Tibial nerve (tissue), 4 donors: ENCODE measurements around the gene CEP112.

Source experiments
- EP300 ChIP-seq, 2 donors: sonication (generic); formaldehyde crosslinking; IDR thresholded peaks; one replicate each; pipeline ENCODE4 v1.6.1; 2017; ENCODE audit warnings: antibody characterized with exemption in 2 of 2, mild to moderate bottlenecking in 1 of 2
- POLR2A ChIP-seq, 2 donors: fragments of 450-650 bp; IDR thresholded peaks; one replicate each; pipeline ENCODE4 v1.6.1; 2017; ENCODE audit warnings: antibody characterized with exemption in 2 of 2, mild to moderate bottlenecking in 2 of 2, moderate library complexity in 2 of 2
- TF ChIP-seq, protein P1 (sequence below), 5 experiments: fragments of 200-600 bp in 3 of 5; fragments of 450-650 bp in 2 of 5; sonication (generic) in 3 of 5; IDR thresholded peaks; one replicate each; pipeline ENCODE4 v1.5.1; 2016 to 2019; ENCODE audit warnings: antibody characterized with exemption in 5 of 5, mild to moderate bottlenecking in 3 of 5, moderate library complexity in 2 of 5

DNA sequence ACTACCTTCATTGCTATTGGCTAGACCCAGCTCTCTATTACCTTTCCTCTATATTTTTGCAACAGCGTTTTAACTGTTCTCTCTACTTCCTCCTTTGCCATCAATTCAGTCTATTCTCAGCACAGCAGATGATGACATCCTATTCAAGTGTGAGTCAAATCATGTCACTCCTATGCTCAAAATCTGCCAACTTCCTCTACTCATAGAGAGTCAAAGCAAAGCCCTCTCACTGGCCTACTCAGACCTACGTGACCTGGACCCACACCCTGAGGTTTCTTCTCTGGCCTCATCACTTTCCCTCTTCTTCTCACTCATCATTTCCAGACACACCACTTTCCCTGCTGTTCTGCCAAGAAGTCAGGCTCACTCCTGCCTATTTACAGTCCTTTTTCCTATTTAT lies 341.4 kb downstream of the CEP112 start:
- TF ChIP-seq, protein P1, sequence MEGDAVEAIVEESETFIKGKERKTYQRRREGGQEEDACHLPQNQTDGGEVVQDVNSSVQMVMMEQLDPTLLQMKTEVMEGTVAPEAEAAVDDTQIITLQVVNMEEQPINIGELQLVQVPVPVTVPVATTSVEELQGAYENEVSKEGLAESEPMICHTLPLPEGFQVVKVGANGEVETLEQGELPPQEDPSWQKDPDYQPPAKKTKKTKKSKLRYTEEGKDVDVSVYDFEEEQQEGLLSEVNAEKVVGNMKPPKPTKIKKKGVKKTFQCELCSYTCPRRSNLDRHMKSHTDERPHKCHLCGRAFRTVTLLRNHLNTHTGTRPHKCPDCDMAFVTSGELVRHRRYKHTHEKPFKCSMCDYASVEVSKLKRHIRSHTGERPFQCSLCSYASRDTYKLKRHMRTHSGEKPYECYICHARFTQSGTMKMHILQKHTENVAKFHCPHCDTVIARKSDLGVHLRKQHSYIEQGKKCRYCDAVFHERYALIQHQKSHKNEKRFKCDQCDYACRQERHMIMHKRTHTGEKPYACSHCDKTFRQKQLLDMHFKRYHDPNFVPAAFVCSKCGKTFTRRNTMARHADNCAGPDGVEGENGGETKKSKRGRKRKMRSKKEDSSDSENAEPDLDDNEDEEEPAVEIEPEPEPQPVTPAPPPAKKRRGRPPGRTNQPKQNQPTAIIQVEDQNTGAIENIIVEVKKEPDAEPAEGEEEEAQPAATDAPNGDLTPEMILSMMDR (IDR thresholded peaks at IDR 0.05), result no peak
- TF ChIP-seq POLR2A (IDR thresholded peaks at IDR 0.05) (no peak), EP300 (IDR thresholded peaks at IDR 0.05) (no peak)
